Vagina (tissue), 2 donors: Measurements from ENCODE around the gene OSTN. TPM values are rescaled to one million over a fixed set of nuclear protein-coding genes. Genes with fewer than 3 reads are reported as not detected.

Source experiments
- DNase-seq, 2 donors: peaks; one replicate each; pipeline ENCODE4 v3.0.0-alpha.2; 2017; ENCODE audit errors: extremely low spot score in 2 of 2
- H3K27ac ChIP-seq: fragments of 200-600 bp; sonication (generic); one replicate; pipeline ENCODE4 v1.5.1; 2019
- H3K27me3 ChIP-seq: fragments of 200-600 bp; sonication (generic); one replicate; pipeline ENCODE4 v1.5.1; 2019
- H3K36me3 ChIP-seq, 2 donors: fragments of 200-600 bp; sonication (generic); one replicate each; pipeline ENCODE4 v1.5.1; 2017 to 2019
- H3K4me1 ChIP-seq: fragments of 200-600 bp; sonication (generic); one replicate; pipeline ENCODE4 v1.5.1; 2019
- H3K4me3 ChIP-seq, 2 donors: fragments of 200-600 bp; sonication (generic); 1 replicate in 1 of 2; 2 replicates in 1 of 2; pipeline ENCODE4 v1.5.1; 2016 to 2019
- H3K9me3 ChIP-seq: fragments of 200-600 bp; sonication (generic); one replicate; pipeline ENCODE4 v1.5.1; 2019
- CTCF ChIP-seq, 3 experiments: fragments of 450-650 bp in 2 of 3; fragments of 200-600 bp in 1 of 3; sonication (generic) in 1 of 3; IDR thresholded peaks; one replicate each; pipeline ENCODE4 v1.5.1; 2017 to 2019; ENCODE audit warnings: antibody characterized with exemption in 3 of 3, mild to moderate bottlenecking in 2 of 3, moderate library complexity in 2 of 3
- POLR2A ChIP-seq, 2 donors: fragments of 450-650 bp; IDR thresholded peaks; one replicate each; pipeline ENCODE4 v1.6.1; 2017; ENCODE audit warnings: antibody characterized with exemption in 2 of 2, mild to moderate bottlenecking in 2 of 2, moderate library complexity in 2 of 2
- POLR2AphosphoS5 ChIP-seq, 2 donors: sonication (generic); formaldehyde crosslinking; IDR thresholded peaks; one replicate each; pipeline ENCODE4 v1.9.0; 2017; ENCODE audit warnings: antibody characterized with exemption in 2 of 2, mild to moderate bottlenecking in 2 of 2, low read depth in 1 of 2; ENCODE audit not compliant: insufficient read depth in 1 of 2
- intact Hi-C: fragments of 100-400 bp; cut with DNase I; formaldehyde crosslinking; loops from one replicate; pipeline ENCODE4 v1.15.1; 2023
- total RNA-seq: library from RNA; depleted of rRNA; stranded (reverse); fragments of >200 nt; gene quantifications from one replicate; pipeline ENCODE4 v1.2.3, GENCODE V29; 2016

The OSTN gene
- total RNA-seq, 1 donor from 2014 or later, result not detected

GRCh38 chr3:191165802-191166201, 33.2 kb upstream of the OSTN start:
- intact Hi-C loops, result no loop called here
- H3K36me3 ChIP-seq, result no peaks in the 10 kb centered on the region

GRCh38 chr3:191166368-191166767, 32.7 kb upstream of the OSTN start:
- H3K4me3 ChIP-seq, result no peak overlapping the region
- no peak overlapping the region for H3K27ac ChIP-seq
- no peaks in the 10 kb centered on the region for H3K27me3 ChIP-seq
- H3K36me3 ChIP-seq, result no peaks in the 10 kb centered on the region
- intact Hi-C loops, result no loop called here
- no peak for DNase-seq
- no peaks in the 10 kb centered on the region for H3K9me3 ChIP-seq
- TF ChIP-seq CTCF (IDR thresholded peaks at IDR 0.05) (no peak), POLR2AphosphoS5 (IDR thresholded peaks at IDR 0.05; ENCODE audit: insufficient read depth in 1 of 2, low read depth in 1 of 2) (no peak)
- H3K4me1 ChIP-seq, result no peaks in the 10 kb centered on the region

More at GRCh38 chr3:191165802-191166201, 33.2 kb upstream of the OSTN start:
- Histone ChIP-seq H3K27ac (no peak overlapping the region), H3K27me3 (no peaks in the 10 kb centered on the region), H3K9me3 (no peaks in the 10 kb centered on the region), H3K4me3 (no peak overlapping the region), H3K4me1 (no peaks in the 10 kb centered on the region)
- TF ChIP-seq POLR2AphosphoS5 (IDR thresholded peaks at IDR 0.05; ENCODE audit: insufficient read depth in 1 of 2, low read depth in 1 of 2) (no peak), CTCF (IDR thresholded peaks at IDR 0.05) (no peak), POLR2A (IDR thresholded peaks at IDR 0.05) (no peak)
- no peak for DNase-seq

DNA sequence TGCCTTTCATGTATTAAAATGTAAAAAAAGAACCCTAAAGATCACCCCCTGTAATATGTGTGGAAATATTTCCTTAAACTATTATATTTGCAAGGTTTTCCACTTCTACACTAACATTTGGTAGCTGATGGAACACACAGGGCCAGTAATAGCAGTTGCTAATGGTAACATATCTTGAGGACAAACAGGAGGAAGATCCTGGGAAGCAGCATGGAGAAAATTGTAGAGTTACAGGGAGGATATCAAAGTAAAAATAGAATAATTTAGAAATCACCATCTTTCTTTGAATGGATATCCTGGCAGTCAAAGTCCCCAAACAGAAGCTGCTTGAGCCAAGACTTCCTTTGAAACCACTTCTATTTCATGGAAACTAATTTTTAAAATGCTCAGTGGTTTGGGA, 29.5 kb upstream of the OSTN start:
- Histone ChIP-seq H3K27ac (no peak overlapping the region), H3K9me3 (no peaks in the 10 kb centered on the region), H3K27me3 (no peaks in the 10 kb centered on the region), H3K36me3 (no peaks in the 10 kb centered on the region), H3K4me1 (no peaks in the 10 kb centered on the region), H3K4me3 (no peak overlapping the region)
- no peak for DNase-seq
- intact Hi-C loops, result no loop called here
- TF ChIP-seq CTCF (IDR thresholded peaks at IDR 0.05) (no peak), POLR2AphosphoS5 (IDR thresholded peaks at IDR 0.05; ENCODE audit: insufficient read depth in 1 of 2, low read depth in 1 of 2) (no peak), POLR2A (IDR thresholded peaks at IDR 0.05) (no peak)

- Histone ChIP-seq H3K27me3 (no peaks in the 10 kb centered on the region), H3K4me3 (no peak overlapping the region), H3K36me3 (no peaks in the 10 kb centered on the region), H3K9me3 (no peaks in the 10 kb centered on the region), H3K27ac (no peak overlapping the region), H3K4me1 (no peaks in the 10 kb centered on the region)
- TF ChIP-seq POLR2AphosphoS5 (IDR thresholded peaks at IDR 0.05; ENCODE audit: insufficient read depth in 1 of 2, low read depth in 1 of 2) (no peak), POLR2A (IDR thresholded peaks at IDR 0.05) (no peak), CTCF (IDR thresholded peaks at IDR 0.05) (no peak)
- DNase-seq, result no peak
- intact Hi-C loops, result no loop called here
Measured at GRCh38 chr3:191170097-191170496, 28.9 kb upstream of the OSTN start.

GRCh38 chr3:191175102-191175501, 23.9 kb upstream of the OSTN start:
- Histone ChIP-seq H3K4me1 (no peaks in the 10 kb centered on the region), H3K36me3 (no peaks in the 10 kb centered on the region), H3K4me3 (no peak overlapping the region), H3K27me3 (no peaks in the 10 kb centered on the region), H3K9me3 (no peaks in the 10 kb centered on the region), H3K27ac (no peak overlapping the region)
- intact Hi-C loops, result no loop called here
- no peak for TF ChIP-seq CTCF (IDR thresholded peaks at IDR 0.05)
- no peak for TF ChIP-seq POLR2AphosphoS5 (IDR thresholded peaks at IDR 0.05; ENCODE audit: insufficient read depth in 1 of 2, low read depth in 1 of 2)
- TF ChIP-seq POLR2A (IDR thresholded peaks at IDR 0.05), result no peak
- DNase-seq, result no peak
